Endothelial cell of umbilical vein (primary cell): ENCODE results near the gene SMARCD2. TPM values are rescaled to one million over a fixed set of nuclear protein-coding genes. Genes with fewer than 3 reads are reported as not detected.

Experiments
- BruUV-seq: library from RNA; stranded (reverse); fragments of 400-500 nt; replicated peaks from 2 replicates; lab custom pipeline; 2021; lab: Mats Ljungman, UMichigan
- CTCF ChIA-PET: fragments of 300-600, 350-600 bp; sonication (Branson Sonifier 250); formaldehyde crosslinking; loops from one replicate; lab custom pipeline; 2021; ENCODE audit warnings: antibody characterized with exemption, inconsistent platforms; lab: Charles Lee
- POLR2A ChIA-PET: fragments of 300-600, 350-600 bp; sonication (Branson Sonifier 250); formaldehyde crosslinking; loops from one replicate; lab custom pipeline; 2021; ENCODE audit warnings: antibody characterized with exemption, inconsistent platforms; lab: Charles Lee
- DNase-seq: peaks from one replicate; pipeline ENCODE4 v3.0.0-alpha.2; 2011; ENCODE audit warnings: low read depth, low spot score
- FAIRE-seq: peaks from 2 replicates; lab custom pipeline; 2011; peaks lifted over from hg19 to GRCh38; lab: Jason Lieb, UNC
- H2AFZ ChIP-seq: 2 replicates; pipeline ENCODE4 v1.6.0; 2012; ENCODE audit warnings: low read depth, low read length, control low read depth, inconsistent platforms
- H3K27ac ChIP-seq: 2 replicates; pipeline ENCODE4 v1.5.1; 2011; ENCODE audit warnings: low read depth, mild to moderate bottlenecking, control low read depth, low read length, moderate library complexity; ENCODE audit not compliant: insufficient read depth
- H3K27me3 ChIP-seq, 2 experiments: 2 replicates each; pipeline versions ENCODE4 v1.6.0 to v1.6.1; 2011; ENCODE audit warnings: low read length in 2 of 2, mixed read lengths in 1 of 2; ENCODE audit not compliant: control insufficient read depth in 2 of 2, insufficient read depth in 2 of 2
- H3K36me3 ChIP-seq, 2 experiments: 2 replicates in 1 of 2; 3 replicates in 1 of 2; pipeline ENCODE4 v1.5.1; 2011; ENCODE audit warnings: low read length in 2 of 2, mild to moderate bottlenecking in 1 of 2, moderate library complexity in 1 of 2; ENCODE audit not compliant: control insufficient read depth in 2 of 2, insufficient read depth in 2 of 2; ENCODE audit errors: extremely low read depth in 1 of 2
- H3K4me1 ChIP-seq: 3 replicates; pipeline ENCODE4 v1.5.1; 2011; ENCODE audit warnings: mild to moderate bottlenecking, low read length; ENCODE audit not compliant: control insufficient read depth, insufficient read depth; ENCODE audit errors: extremely low read depth
- H3K4me2 ChIP-seq: 2 replicates; pipeline ENCODE4 v1.6.1; 2011; ENCODE audit warnings: low read length, control low read depth, mixed read lengths; ENCODE audit not compliant: insufficient read depth
- H3K4me3 ChIP-seq, 3 experiments: fragments of 200-600 bp in 1 of 3; sonication (generic), shearing (Covaris generic) in 1 of 3; replicated peaks in 1 of 3; 2 replicates each; pipeline ENCODE4 v1.5.1; 2011 to 2016; ENCODE audit warnings: control low read depth in 3 of 3, low read length in 3 of 3, mild to moderate bottlenecking in 2 of 3, inconsistent platforms in 1 of 3, low read depth in 1 of 3, moderate library complexity in 1 of 3; ENCODE audit not compliant: insufficient read depth in 1 of 3
- H3K79me2 ChIP-seq: 2 replicates; pipeline ENCODE4 v1.6.0; 2012; ENCODE audit warnings: low read length, inconsistent platforms; ENCODE audit not compliant: control insufficient read depth, insufficient read depth
- H3K9ac ChIP-seq: replicated peaks from 2 replicates; pipeline ENCODE3; 2011; ENCODE audit warnings: low read length, control low read depth; ENCODE audit not compliant: insufficient read depth; ENCODE audit errors: extremely low read depth
- H3K9me1 ChIP-seq: replicated peaks from 3 replicates; pipeline ENCODE4 v1.6.0; 2011; ENCODE audit warnings: mild to moderate bottlenecking, low read length; ENCODE audit not compliant: control insufficient read depth, insufficient read depth; ENCODE audit errors: extremely low read depth
- H3K9me3 ChIP-seq: replicated peaks from 2 replicates; pipeline ENCODE4 v1.5.1; 2012; ENCODE audit warnings: low read length, inconsistent platforms; ENCODE audit not compliant: control insufficient read depth, insufficient read depth
- H4K20me1 ChIP-seq: replicated peaks from 2 replicates; pipeline ENCODE3; 2011; ENCODE audit warnings: mild to moderate bottlenecking, low read length; ENCODE audit not compliant: control insufficient read depth, insufficient read depth; ENCODE audit errors: extremely low read depth
- EZH2 ChIP-seq: IDR thresholded peaks from 2 replicates; pipeline ENCODE4 v1.6.1; 2012; ENCODE audit warnings: borderline replicate concordance, low read depth, mild to moderate bottlenecking, moderate library complexity, low read length, inconsistent platforms; ENCODE audit not compliant: severe bottlenecking
- FOS ChIP-seq: IDR thresholded peaks from 2 replicates; pipeline ENCODE4 v1.6.1; 2011; ENCODE audit warnings: mild to moderate bottlenecking, low read length, moderate library complexity, borderline replicate concordance; ENCODE audit not compliant: insufficient read depth
- GATA2 ChIP-seq: IDR thresholded peaks from 2 replicates; pipeline ENCODE4 v1.7.0; 2011; ENCODE audit warnings: low read depth, mild to moderate bottlenecking, moderate library complexity, mixed read lengths, low read length; ENCODE audit not compliant: insufficient read length, insufficient read depth
- JUN ChIP-seq: IDR thresholded peaks from 2 replicates; pipeline ENCODE4 v1.6.1; 2011; ENCODE audit warnings: borderline replicate concordance, low read depth; ENCODE audit not compliant: insufficient read length, insufficient read depth
- MYC ChIP-seq: IDR thresholded peaks from one replicate; pipeline ENCODE4 v1.6.1; 2011; ENCODE audit warnings: mild to moderate bottlenecking, low read depth, low read length
- POLR2A ChIP-seq: IDR thresholded peaks from 2 replicates; pipeline ENCODE4 v1.6.1; 2012; ENCODE audit warnings: low read depth, mild to moderate bottlenecking, control low read depth, low read length
- POLR2AphosphoS5 ChIP-seq: IDR thresholded peaks from 2 replicates; pipeline ENCODE4 v1.6.1; 2012; ENCODE audit warnings: low read depth, mild to moderate bottlenecking, control low read depth, low read length, moderate library complexity; ENCODE audit not compliant: insufficient read depth
- dilution Hi-C: fragments of 300-500 bp; cut with MboI; formaldehyde crosslinking; loops from one replicate; pipeline ENCODE4 v1.15.0; 2019; ENCODE audit warnings: low sequenced_read_pairs; ENCODE audit not compliant: extremely low pct_ligation_motif_present
- intact Hi-C: fragments of 100-400 bp; cut with micrococcal nuclease; formaldehyde crosslinking; loops from one replicate; pipeline ENCODE4 v1.10.0; 2022
- polyA plus RNA-seq, 4 experiments: library from polyadenylated mRNA; depleted of rRNA in 3 of 4; stranded (reverse) in 3 of 4; unstranded in 1 of 4; fragments of >200 nt; gene quantifications; 2 replicates each; pipeline versions ENCODE4 v1.2.1 to v1.2.3, GENCODE V29; 2011 to 2012; ENCODE audit warnings: missing spikeins in 1 of 4
- total RNA-seq: library from RNA; stranded (reverse); gene quantifications from 2 replicates; pipeline ENCODE4 v1.2.3, GENCODE V29; 2021
- TF ChIP-seq, protein P1 (sequence below): IDR thresholded peaks from 2 replicates; pipeline ENCODE4 v1.6.1; 2011; ENCODE audit not compliant: insufficient read depth, insufficient read length
- TF ChIP-seq, protein P2 (sequence below), 2 donors: IDR thresholded peaks; 1 replicate in 1 of 2; 2 replicates in 1 of 2; pipeline ENCODE4 v1.5.1; 2011; ENCODE audit warnings: low read length in 2 of 2, mild to moderate bottlenecking in 2 of 2, moderate library complexity in 2 of 2, control low read depth in 1 of 2, inconsistent platforms in 1 of 2, low read depth in 1 of 2; ENCODE audit not compliant: insufficient read depth in 1 of 2; ENCODE audit errors: extremely low read depth in 1 of 2

SMARCD2 gene
- total and polyA plus RNA-seq, 2 donors (not counting 3 experiments of a cell fraction or from before 2014, with no cell fraction given): 51.2 to 55.7 TPM

DNA sequence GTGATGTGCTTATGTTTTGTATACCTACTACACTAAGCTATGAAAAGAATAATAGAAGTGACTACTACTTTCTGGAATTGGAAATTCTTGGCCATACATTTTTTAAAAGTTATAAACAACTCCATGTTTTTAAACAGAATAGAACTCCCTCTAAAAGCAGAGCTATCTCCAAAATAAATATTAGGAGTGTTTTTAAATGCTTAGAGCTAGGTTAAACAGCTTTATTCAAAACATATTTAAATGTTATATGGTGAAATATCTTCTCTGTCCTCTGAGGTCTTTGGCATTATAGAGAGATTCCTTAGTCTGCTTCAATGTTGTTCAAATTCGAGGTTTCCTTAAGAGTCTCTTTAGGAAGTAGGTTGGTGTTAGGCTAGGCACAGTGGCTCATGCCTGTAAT is 38.2 kb downstream of the SMARCD2 start:
- ChIA-PET POLR2A (no interaction called here), CTCF (interaction anchor here (0.7 to 2.0 kb wide), 6 partner anchors 11 to 31 kb away, joined by 3 to 7 read pairs (median 4); partner anchors contain the start of gene CCDC47)
- Histone ChIP-seq H3K27ac (no peak overlapping the region), H3K9ac (no peak overlapping the region), H2AFZ (no peak overlapping the region), H3K9me3 (no peaks in the 10 kb centered on the region), H3K36me3 (peaks cover 32 to 42% of the 10 kb centered on the region in 2 experiments), H3K4me2 (no peak overlapping the region), H3K9me1 (no peaks in the 10 kb centered on the region), H3K79me2 (peaks cover 2% of the 10 kb centered on the region), H4K20me1 (no peaks in the 10 kb centered on the region), H3K4me1 (no peaks in the 10 kb centered on the region), H3K4me3 (no peak overlapping the region), H3K27me3 (no peaks in the 10 kb centered on the region)
- intact Hi-C loops: no loop called here
- FAIRE-seq: no peak
- dilution Hi-C loops: no loop called here
- DNase-seq: no peak
- no peak for TF ChIP-seq FOS
- no TSS peak for BruUV-seq

DNA sequence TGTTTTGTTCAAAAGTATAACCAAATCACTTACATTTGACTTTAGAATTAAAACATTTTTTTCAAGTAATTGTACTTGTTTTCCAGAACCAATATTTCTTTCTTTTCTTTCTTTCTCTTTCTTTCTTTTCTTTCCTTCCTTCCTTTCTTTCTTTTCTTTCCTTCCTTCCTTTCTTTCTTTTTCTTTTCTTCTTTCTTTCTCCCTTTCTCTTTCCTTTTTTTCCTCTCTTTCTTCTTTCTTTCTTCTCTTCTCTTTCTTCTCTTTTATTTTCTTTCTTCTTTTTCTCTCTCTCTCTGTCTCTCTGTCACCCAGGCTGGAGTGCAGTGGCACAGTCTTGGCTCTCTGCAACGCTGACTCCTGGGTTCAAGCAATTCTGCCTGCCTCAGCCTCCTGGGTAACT is 41.7 kb downstream of the SMARCD2 start:
- FAIRE-seq (no peak), DNase-seq (no peak)
- dilution Hi-C loops: no loop called here
- H2AFZ ChIP-seq: no peak overlapping the region
- H3K4me1 ChIP-seq: no peaks in the 10 kb centered on the region
- H3K27me3 ChIP-seq: no peaks in the 10 kb centered on the region
- no peak overlapping the region for H3K4me2 ChIP-seq
- intact Hi-C loops: no loop called here
- ChIA-PET POLR2A (no interaction called here), CTCF (interaction anchor here (1.5 kb wide), 1 partner anchor 10 kb away, joined by 5 read pairs; no protein-coding TSS in a partner anchor)
- H3K36me3 ChIP-seq: peaks cover 36 to 44% of the 10 kb centered on the region in 2 experiments
- H3K4me3 ChIP-seq: no peak overlapping the region
- H3K9me1 ChIP-seq: no peaks in the 10 kb centered on the region
- peaks cover 11% of the 10 kb centered on the region for H3K79me2 ChIP-seq
- H3K9ac ChIP-seq: no peak overlapping the region
- no peak overlapping the region for H3K27ac ChIP-seq
- H4K20me1 ChIP-seq: peaks cover 3% of the 10 kb centered on the region
- TF ChIP-seq, protein P1, sequence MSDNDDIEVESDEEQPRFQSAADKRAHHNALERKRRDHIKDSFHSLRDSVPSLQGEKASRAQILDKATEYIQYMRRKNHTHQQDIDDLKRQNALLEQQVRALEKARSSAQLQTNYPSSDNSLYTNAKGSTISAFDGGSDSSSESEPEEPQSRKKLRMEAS: no peak
- TF ChIP-seq, protein P2, sequence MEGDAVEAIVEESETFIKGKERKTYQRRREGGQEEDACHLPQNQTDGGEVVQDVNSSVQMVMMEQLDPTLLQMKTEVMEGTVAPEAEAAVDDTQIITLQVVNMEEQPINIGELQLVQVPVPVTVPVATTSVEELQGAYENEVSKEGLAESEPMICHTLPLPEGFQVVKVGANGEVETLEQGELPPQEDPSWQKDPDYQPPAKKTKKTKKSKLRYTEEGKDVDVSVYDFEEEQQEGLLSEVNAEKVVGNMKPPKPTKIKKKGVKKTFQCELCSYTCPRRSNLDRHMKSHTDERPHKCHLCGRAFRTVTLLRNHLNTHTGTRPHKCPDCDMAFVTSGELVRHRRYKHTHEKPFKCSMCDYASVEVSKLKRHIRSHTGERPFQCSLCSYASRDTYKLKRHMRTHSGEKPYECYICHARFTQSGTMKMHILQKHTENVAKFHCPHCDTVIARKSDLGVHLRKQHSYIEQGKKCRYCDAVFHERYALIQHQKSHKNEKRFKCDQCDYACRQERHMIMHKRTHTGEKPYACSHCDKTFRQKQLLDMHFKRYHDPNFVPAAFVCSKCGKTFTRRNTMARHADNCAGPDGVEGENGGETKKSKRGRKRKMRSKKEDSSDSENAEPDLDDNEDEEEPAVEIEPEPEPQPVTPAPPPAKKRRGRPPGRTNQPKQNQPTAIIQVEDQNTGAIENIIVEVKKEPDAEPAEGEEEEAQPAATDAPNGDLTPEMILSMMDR (IDR thresholded peaks at IDR 0.05; ENCODE audit: extremely low read depth in 1 of 2, insufficient read depth in 1 of 2, low read depth in 1 of 2, low read length in 2 of 2): no peak
- TF ChIP-seq POLR2A (no peak), GATA2 (no peak), POLR2AphosphoS5 (no peak), FOS (no peak), MYC (no peak), EZH2 (no peak), JUN (no peak)
- H3K9me3 ChIP-seq: no peaks in the 10 kb centered on the region
- no TSS peak for BruUV-seq
